Sigmoid colon (tissue), 7 donors: ENCODE data around the gene DKK3. TPM values are rescaled to one million over a fixed set of nuclear protein-coding genes. Genes with fewer than 3 reads are reported as not detected.

Source experiments
- DNase-seq: peaks from one replicate; pipeline ENCODE4 v3.0.0-alpha.2; 2019
- H3K27ac ChIP-seq, 4 donors: fragments of 200-600 bp; sonication (generic); one replicate each; pipeline ENCODE4 v1.5.1; 2016 to 2019; ENCODE audit warnings: mild to moderate bottlenecking in 1 of 4
- H3K27me3 ChIP-seq, 3 donors: fragments of 200-600 bp; sonication (generic); one replicate each; pipeline ENCODE4 v1.5.1; 2019; ENCODE audit warnings: mild to moderate bottlenecking in 1 of 3
- H3K36me3 ChIP-seq, 4 donors: fragments of 200-600 bp; sonication (generic); one replicate each; pipeline ENCODE4 v1.5.1; 2016 to 2019
- H3K4me1 ChIP-seq, 4 donors: fragments of 200-600 bp; sonication (generic); one replicate each; pipeline ENCODE4 v1.5.1; 2017 to 2019
- H3K4me3 ChIP-seq, 4 donors: fragments of 200-600 bp; sonication (generic); one replicate each; pipeline ENCODE4 v1.5.1; 2017 to 2019; ENCODE audit warnings: mild to moderate bottlenecking in 2 of 4, moderate library complexity in 1 of 4
- H3K9me3 ChIP-seq, 4 donors: fragments of 200-600 bp in 3 of 4; sonication (generic) in 3 of 4; one replicate each; pipeline versions ENCODE4 v1.5.1 to v1.6.1; 2013 to 2019
- CTCF ChIP-seq, 4 experiments: fragments of 450-650 bp in 3 of 4; fragments of 200-600 bp in 1 of 4; IDR thresholded peaks; one replicate each; pipeline ENCODE4 v1.5.1; 2016 to 2019; ENCODE audit warnings: antibody characterized with exemption in 4 of 4, mild to moderate bottlenecking in 3 of 4, moderate library complexity in 2 of 4
- EP300 ChIP-seq, 4 donors: sonication (generic); formaldehyde crosslinking; IDR thresholded peaks; one replicate each; pipeline ENCODE4 v1.6.1; 2017; ENCODE audit warnings: antibody characterized with exemption in 4 of 4
- POLR2A ChIP-seq, 2 donors: fragments of 450-650 bp; IDR thresholded peaks; one replicate each; pipeline ENCODE4 v1.6.1; 2016; ENCODE audit warnings: antibody characterized with exemption in 2 of 2, mild to moderate bottlenecking in 2 of 2, moderate library complexity in 2 of 2
- POLR2AphosphoS5 ChIP-seq, 4 donors: sonication (generic); formaldehyde crosslinking; IDR thresholded peaks; one replicate each; pipeline ENCODE4 v1.6.1; 2017; ENCODE audit warnings: antibody characterized with exemption in 4 of 4
- WGBS, 2 donors: extraction: QIAGEN DNeasy Blood & Tissue Kit; methylation state at CpG; one replicate each; pipeline ENCODE4 v1.1.7; 2013; 5-methylcytosine and 5-hydroxymethylcytosine counted together
- intact Hi-C: fragments of 100-400 bp; cut with DNase I; formaldehyde crosslinking; loops from one replicate; pipeline ENCODE4 v1.15.1; 2023
- polyA plus RNA-seq, 3 donors: library from polyadenylated mRNA; stranded (reverse); fragments of 200-250 nt; gene quantifications; one replicate each; pipeline ENCODE4 v1.2.3, GENCODE V29; 2013
- total RNA-seq, 4 donors: library from RNA; depleted of rRNA; stranded (reverse); fragments of >200 nt; gene quantifications; one replicate each; pipeline ENCODE4 v1.1.0, GENCODE V29; 2016
- donor health status: healthy with polysubstance abuse.
- donor health status: Bipolar disorder and iron deficiency.
- donor health status: healthy.

Gene DKK3
- total and polyA plus RNA-seq, 7 donors: 6.0 to 181 (median 83.6) TPM

GRCh38 chr11:11949482-11949881, 58.9 kb downstream of the DKK3 start:
- no peaks in the 10 kb centered on the region for H3K27me3 ChIP-seq
- peaks cover 0 to 3% (median 2%) of the 10 kb centered on the region in 4 donors for H3K4me1 ChIP-seq
- intact Hi-C loops: no loop called here
- TF ChIP-seq CTCF (IDR thresholded peaks at IDR 0.05) (no peak), POLR2AphosphoS5 (IDR thresholded peaks at IDR 0.05) (no peak), EP300 (IDR thresholded peaks at IDR 0.05) (no peak), POLR2A (IDR thresholded peaks at IDR 0.05) (no peak)
- peaks cover 0 to 68% (median 15%) of the 10 kb centered on the region in 4 donors for H3K36me3 ChIP-seq
- no peak overlapping the region for H3K27ac ChIP-seq
- DNase-seq: no peak
- no peak overlapping the region for H3K4me3 ChIP-seq
- no peaks in the 10 kb centered on the region for H3K9me3 ChIP-seq

- intact Hi-C loops: no loop called here
- Histone ChIP-seq H3K4me3 (no peak overlapping the region), H3K4me1 (peaks cover 0 to 3% (median 2%) of the 10 kb centered on the region in 4 donors), H3K27ac (no peak overlapping the region), H3K9me3 (no peaks in the 10 kb centered on the region), H3K36me3 (peaks cover 0 to 68% (median 13%) of the 10 kb centered on the region in 4 donors), H3K27me3 (no peaks in the 10 kb centered on the region)
- DNase-seq: no peak
- no peak for TF ChIP-seq CTCF (IDR thresholded peaks at IDR 0.05)
- no peak for TF ChIP-seq EP300 (IDR thresholded peaks at IDR 0.05)
- TF ChIP-seq POLR2AphosphoS5 (IDR thresholded peaks at IDR 0.05): no peak
- TF ChIP-seq POLR2A (IDR thresholded peaks at IDR 0.05): no peak
- 53 to 87% methylated on average over 2 of the region's 2 CpGs for WGBS, 2 donors
These were observed 60.0 kb downstream of the DKK3 start for GRCh38 chr11:11948242-11948947.

- peaks cover 0 to 3% (median 2%) of the 10 kb centered on the region in 4 donors for H3K4me1 ChIP-seq
- H3K27me3 ChIP-seq: no peaks in the 10 kb centered on the region
- peaks cover 0 to 68% (median 15%) of the 10 kb centered on the region in 4 donors for H3K36me3 ChIP-seq
- H3K27ac ChIP-seq: no peak overlapping the region
- 82 to 94% methylated on average over 4 of the region's 4 CpGs for WGBS, 2 donors
- no peaks in the 10 kb centered on the region for H3K9me3 ChIP-seq
- no peak for DNase-seq
- TF ChIP-seq POLR2AphosphoS5 (IDR thresholded peaks at IDR 0.05) (no peak), CTCF (IDR thresholded peaks at IDR 0.05) (no peak), POLR2A (IDR thresholded peaks at IDR 0.05) (no peak), EP300 (IDR thresholded peaks at IDR 0.05) (no peak)
- intact Hi-C loops: no loop called here
- no peak overlapping the region for H3K4me3 ChIP-seq
These were observed 60.6 kb downstream of the DKK3 start for GRCh38 chr11:11947825-11948224.

- no peak for DNase-seq
- no peak overlapping the region for H3K27ac ChIP-seq
- peaks cover 0 to 68% (median 19%) of the 10 kb centered on the region in 4 donors for H3K36me3 ChIP-seq
- TF ChIP-seq POLR2AphosphoS5 (IDR thresholded peaks at IDR 0.05) (no peak), POLR2A (IDR thresholded peaks at IDR 0.05) (no peak), EP300 (IDR thresholded peaks at IDR 0.05) (no peak), CTCF (IDR thresholded peaks at IDR 0.05) (no peak)
- H3K27me3 ChIP-seq: no peaks in the 10 kb centered on the region
- intact Hi-C loops: no loop called here
- peaks cover 0 to 3% (median 2%) of the 10 kb centered on the region in 4 donors for H3K4me1 ChIP-seq
- no peak overlapping the region for H3K4me3 ChIP-seq
- 95% methylated on average over 2 of the region's 2 CpGs for WGBS, 2 donors
- no peaks in the 10 kb centered on the region for H3K9me3 ChIP-seq
These were observed 61.5 kb downstream of the DKK3 start for GRCh38 chr11:11946878-11947277.
